PC-9 (cell line): Measurements from ENCODE around the gene TMPRSS9.

ENCODE experiments used
- EZH2 ChIP-seq: fragments of 200-600 bp; sonication (generic); IDR thresholded peaks from 2 replicates; pipeline ENCODE4 v1.8.0; 2017; ENCODE audit warnings: antibody characterized with exemption, low read depth
- TF ChIP-seq, protein P1 (sequence below): fragments of 200-600 bp; sonication (generic); conservative IDR thresholded peaks from 2 replicates; pipeline ENCODE4 v1.6.1; 2017; ENCODE audit warnings: mixed run types, antibody characterized with exemption, mild to moderate bottlenecking, moderate library complexity

GRCh38 chr19:2320939-2321338, 39.1 kb upstream of the TMPRSS9 start:
- TF ChIP-seq EZH2: no peak
- TF ChIP-seq, protein P1, sequence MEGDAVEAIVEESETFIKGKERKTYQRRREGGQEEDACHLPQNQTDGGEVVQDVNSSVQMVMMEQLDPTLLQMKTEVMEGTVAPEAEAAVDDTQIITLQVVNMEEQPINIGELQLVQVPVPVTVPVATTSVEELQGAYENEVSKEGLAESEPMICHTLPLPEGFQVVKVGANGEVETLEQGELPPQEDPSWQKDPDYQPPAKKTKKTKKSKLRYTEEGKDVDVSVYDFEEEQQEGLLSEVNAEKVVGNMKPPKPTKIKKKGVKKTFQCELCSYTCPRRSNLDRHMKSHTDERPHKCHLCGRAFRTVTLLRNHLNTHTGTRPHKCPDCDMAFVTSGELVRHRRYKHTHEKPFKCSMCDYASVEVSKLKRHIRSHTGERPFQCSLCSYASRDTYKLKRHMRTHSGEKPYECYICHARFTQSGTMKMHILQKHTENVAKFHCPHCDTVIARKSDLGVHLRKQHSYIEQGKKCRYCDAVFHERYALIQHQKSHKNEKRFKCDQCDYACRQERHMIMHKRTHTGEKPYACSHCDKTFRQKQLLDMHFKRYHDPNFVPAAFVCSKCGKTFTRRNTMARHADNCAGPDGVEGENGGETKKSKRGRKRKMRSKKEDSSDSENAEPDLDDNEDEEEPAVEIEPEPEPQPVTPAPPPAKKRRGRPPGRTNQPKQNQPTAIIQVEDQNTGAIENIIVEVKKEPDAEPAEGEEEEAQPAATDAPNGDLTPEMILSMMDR: no peak
